Nephron (organoid): Measurements from ENCODE around the gene PCARE.
A peak's percentile ranks its signal among the peaks of the same experiment; 100 is the strongest.

Experiments used
- H3K27ac Mint-ChIP-seq, 3 experiments: 2 replicates each; pipeline ENCODE4 v1.8.0; 2020; ENCODE audit warnings: mixed read lengths in 3 of 3, mild to moderate bottlenecking in 2 of 3, moderate library complexity in 1 of 3
- H3K27me3 Mint-ChIP-seq: 2 replicates; pipeline ENCODE4 v1.8.0; 2021; ENCODE audit warnings: low read depth, mild to moderate bottlenecking, moderate library complexity, mixed read lengths
- H3K36me3 Mint-ChIP-seq: 2 replicates; pipeline ENCODE4 v1.8.0; 2020; ENCODE audit warnings: low read depth, mixed read lengths
- H3K4me1 Mint-ChIP-seq: 2 replicates; pipeline ENCODE4 v1.8.0; 2020; ENCODE audit warnings: mixed read lengths
- H3K4me3 Mint-ChIP-seq, 3 experiments: 2 replicates each; pipeline ENCODE4 v1.8.0; 2020; ENCODE audit warnings: mild to moderate bottlenecking in 3 of 3, mixed read lengths in 3 of 3, moderate library complexity in 2 of 3
- H3K9me3 Mint-ChIP-seq: 2 replicates; pipeline ENCODE4 v1.8.0; 2020; ENCODE audit warnings: mixed read lengths
- TF ChIP-seq, protein P1 (sequence below), 3 experiments: fragments of 200-600 bp; sonication (generic); IDR thresholded peaks; one replicate each; pipeline ENCODE4 v1.5.0; 2021; ENCODE audit warnings: antibody characterized with exemption in 3 of 3; ENCODE audit not compliant: unreplicated experiment in 3 of 3

PCARE gene

DNA sequence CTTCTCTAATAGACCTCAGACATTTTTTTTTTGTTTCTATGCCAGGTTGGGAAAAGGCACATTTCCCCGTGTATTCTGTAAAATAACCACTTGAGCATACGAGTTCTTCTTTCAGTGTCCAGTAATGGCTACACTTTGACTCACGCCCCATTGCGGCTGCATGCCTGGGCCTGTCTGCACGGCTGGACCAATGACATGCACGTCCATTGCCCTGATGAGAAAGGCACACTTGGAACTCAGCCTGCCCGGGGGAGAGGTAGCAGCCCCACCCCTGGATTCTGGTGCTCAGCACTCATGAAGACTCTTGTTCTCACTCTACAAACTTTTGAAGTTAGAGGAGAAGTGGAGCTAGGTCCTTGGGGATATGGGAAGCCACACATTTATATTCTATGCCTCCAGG lies 5.8 kb downstream of the PCARE start:
- Mint-ChIP-seq H3K27ac (peak overlapping the region in 1 of 3 experiments; percentile 55), H3K36me3 (no peaks in the 10 kb centered on the region), H3K27me3 (peaks cover 9% of the 10 kb centered on the region), H3K4me3 (no peak overlapping the region), H3K9me3 (no peaks in the 10 kb centered on the region), H3K4me1 (peaks cover 57% of the 10 kb centered on the region)
- TF ChIP-seq, protein P1, sequence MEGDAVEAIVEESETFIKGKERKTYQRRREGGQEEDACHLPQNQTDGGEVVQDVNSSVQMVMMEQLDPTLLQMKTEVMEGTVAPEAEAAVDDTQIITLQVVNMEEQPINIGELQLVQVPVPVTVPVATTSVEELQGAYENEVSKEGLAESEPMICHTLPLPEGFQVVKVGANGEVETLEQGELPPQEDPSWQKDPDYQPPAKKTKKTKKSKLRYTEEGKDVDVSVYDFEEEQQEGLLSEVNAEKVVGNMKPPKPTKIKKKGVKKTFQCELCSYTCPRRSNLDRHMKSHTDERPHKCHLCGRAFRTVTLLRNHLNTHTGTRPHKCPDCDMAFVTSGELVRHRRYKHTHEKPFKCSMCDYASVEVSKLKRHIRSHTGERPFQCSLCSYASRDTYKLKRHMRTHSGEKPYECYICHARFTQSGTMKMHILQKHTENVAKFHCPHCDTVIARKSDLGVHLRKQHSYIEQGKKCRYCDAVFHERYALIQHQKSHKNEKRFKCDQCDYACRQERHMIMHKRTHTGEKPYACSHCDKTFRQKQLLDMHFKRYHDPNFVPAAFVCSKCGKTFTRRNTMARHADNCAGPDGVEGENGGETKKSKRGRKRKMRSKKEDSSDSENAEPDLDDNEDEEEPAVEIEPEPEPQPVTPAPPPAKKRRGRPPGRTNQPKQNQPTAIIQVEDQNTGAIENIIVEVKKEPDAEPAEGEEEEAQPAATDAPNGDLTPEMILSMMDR (IDR thresholded peaks at IDR 0.05; ENCODE audit: unreplicated experiment in 3 of 3) = no peak

DNA sequence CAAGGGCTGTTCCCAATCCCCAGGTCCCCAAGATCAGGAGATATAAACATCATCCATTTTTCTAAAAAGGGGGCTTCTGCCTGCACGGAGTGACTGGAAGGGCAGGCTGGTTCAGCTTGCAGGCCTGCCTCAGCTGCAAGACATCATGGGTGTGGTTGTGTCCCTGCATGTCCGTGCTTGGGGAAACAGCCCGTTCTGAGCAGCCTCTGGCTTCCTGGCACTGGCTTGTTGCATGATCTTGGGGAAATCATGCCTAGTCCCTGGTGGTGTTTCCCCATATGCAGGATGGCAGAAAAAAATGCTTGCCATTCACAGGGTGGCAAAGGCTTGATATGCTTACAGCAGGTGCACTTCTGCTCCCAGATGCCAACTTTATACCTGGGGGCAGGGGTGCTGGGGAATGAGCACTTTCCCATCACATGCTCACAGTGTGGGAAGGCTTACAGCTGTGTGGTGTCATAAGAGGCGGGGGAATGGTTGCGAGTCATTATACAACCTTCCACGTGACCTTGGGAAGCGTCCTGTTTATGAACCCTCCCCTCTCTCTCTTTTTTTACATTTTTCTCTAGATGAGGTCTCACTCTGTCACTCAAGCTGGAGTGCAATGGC lies 7.2 kb downstream of the PCARE start:
- no peak overlapping the region for H3K27ac Mint-ChIP-seq
- H3K36me3 Mint-ChIP-seq = no peaks in the 10 kb centered on the region
- TF ChIP-seq, protein P1 (IDR thresholded peaks at IDR 0.05; ENCODE audit: unreplicated experiment in 3 of 3) = no peak
- no peak overlapping the region for H3K4me3 Mint-ChIP-seq
- H3K4me1 Mint-ChIP-seq = peaks cover 60% of the 10 kb centered on the region
- H3K27me3 Mint-ChIP-seq = peaks cover 6% of the 10 kb centered on the region
- H3K9me3 Mint-ChIP-seq = no peaks in the 10 kb centered on the region

DNA sequence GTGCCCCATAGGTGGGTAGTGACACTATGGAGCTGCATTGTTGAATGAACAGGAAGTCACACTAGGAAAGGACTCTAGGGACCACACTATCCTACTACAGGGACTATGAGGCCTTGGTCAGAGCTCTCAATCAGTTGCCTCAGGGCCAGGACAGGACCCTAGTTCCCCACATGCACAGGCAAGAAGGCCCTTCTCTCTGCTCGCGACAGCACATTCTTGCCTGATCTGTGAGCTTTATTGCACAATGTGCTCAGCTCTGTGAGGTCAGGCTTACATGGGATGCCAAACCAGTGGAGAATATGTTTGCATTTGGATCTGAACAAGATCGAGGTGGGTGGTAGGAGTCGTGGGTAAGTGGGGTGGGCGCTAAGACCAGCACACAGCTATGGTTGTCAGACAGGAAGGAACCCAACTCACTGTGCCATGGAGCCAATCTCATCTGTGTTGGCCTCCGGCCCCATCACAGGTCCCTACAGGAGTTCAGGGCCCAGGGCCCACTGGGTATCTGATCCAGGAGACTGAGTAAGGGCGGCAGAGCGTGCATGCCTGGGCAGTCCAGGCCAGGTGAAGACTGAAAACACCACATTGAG lies 8.0 kb downstream of the PCARE start:
- Mint-ChIP-seq H3K27me3 (no peaks in the 10 kb centered on the region), H3K9me3 (no peaks in the 10 kb centered on the region), H3K4me3 (no peak overlapping the region), H3K36me3 (no peaks in the 10 kb centered on the region), H3K4me1 (peaks cover 64% of the 10 kb centered on the region), H3K27ac (peak overlapping the region in 2 of 3 experiments; percentile 17 to 46)
- TF ChIP-seq, protein P1 (IDR thresholded peaks at IDR 0.05; ENCODE audit: unreplicated experiment in 3 of 3) = no peak

DNA sequence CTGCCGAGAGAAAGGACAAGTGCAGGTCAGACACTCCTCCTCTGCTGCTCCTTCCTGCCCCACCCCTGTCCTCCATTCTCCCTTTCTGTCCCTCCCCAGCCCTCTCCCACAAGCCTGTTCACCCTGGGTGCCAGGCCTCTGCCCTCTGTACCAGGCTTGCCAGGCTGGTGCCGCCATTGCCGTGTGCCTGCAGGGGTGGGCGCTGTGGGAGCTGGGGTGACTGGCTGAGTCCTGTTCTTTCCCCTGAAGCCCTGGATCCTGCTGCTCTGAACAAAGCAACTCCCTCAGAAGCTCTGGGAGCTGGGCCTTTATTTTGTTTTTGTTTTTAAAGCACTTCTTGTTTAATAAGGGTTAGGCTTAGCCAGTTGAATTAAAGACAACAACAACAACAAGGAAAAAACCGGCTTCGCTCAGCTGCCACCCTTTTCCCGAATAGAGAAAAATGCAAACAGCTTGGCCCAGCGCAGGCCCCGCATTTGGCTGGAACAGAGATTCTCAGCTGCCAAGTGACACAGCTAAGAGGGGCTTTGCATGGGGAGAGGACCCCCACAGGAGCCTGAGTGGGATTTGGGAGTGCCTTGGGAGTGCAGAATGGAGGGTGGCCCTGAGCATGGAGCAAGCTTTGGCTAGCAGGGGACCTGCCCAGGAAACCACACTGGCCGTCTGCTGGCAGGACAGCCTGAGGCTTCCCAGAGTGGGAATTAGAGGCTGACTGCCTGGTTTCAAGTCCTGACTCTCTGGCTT lies 9.1 kb downstream of the PCARE start:
- peak overlapping the region; percentile 70 to 95 (median 79) for H3K27ac Mint-ChIP-seq
- TF ChIP-seq, protein P1 (IDR thresholded peaks at IDR 0.05; ENCODE audit: unreplicated experiment in 3 of 3) = no peak
- H3K36me3 Mint-ChIP-seq = no peaks in the 10 kb centered on the region
- H3K9me3 Mint-ChIP-seq = no peaks in the 10 kb centered on the region
- H3K4me1 Mint-ChIP-seq = peaks cover 68% of the 10 kb centered on the region
- H3K27me3 Mint-ChIP-seq = no peaks in the 10 kb centered on the region
- peak overlapping the region in 2 of 3 experiments; percentile 40 to 53 for H3K4me3 Mint-ChIP-seq

DNA sequence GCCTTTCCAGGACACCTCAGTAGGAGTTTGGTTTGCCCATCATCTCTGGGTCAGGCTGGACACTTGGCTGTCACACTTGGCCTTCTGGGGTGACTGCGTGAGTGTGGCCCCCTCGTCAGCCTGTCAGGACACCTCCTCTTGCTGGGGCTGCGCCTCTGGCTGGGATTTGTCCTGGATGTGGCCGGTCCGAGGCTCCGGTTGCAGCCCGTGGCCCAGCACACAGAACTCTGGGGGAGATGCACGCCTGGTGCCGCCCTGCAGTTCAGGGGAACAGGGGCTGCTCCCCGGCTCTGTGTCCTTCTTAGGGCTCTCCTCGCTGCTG lies 9.6 kb downstream of the PCARE start:
- H3K36me3 Mint-ChIP-seq = no peaks in the 10 kb centered on the region
- H3K9me3 Mint-ChIP-seq = no peaks in the 10 kb centered on the region
- H3K27ac Mint-ChIP-seq = peak overlapping the region; percentile 58 to 95 (median 79)
- TF ChIP-seq, protein P1 (IDR thresholded peaks at IDR 0.05; ENCODE audit: unreplicated experiment in 3 of 3) = no peak
- H3K4me3 Mint-ChIP-seq = peak overlapping the region in 1 of 3 experiments; percentile 67
- peaks cover 69% of the 10 kb centered on the region for H3K4me1 Mint-ChIP-seq
- no peaks in the 10 kb centered on the region for H3K27me3 Mint-ChIP-seq
